ENCODE results near the gene NPAS3.

The NPAS3 gene

DNA sequence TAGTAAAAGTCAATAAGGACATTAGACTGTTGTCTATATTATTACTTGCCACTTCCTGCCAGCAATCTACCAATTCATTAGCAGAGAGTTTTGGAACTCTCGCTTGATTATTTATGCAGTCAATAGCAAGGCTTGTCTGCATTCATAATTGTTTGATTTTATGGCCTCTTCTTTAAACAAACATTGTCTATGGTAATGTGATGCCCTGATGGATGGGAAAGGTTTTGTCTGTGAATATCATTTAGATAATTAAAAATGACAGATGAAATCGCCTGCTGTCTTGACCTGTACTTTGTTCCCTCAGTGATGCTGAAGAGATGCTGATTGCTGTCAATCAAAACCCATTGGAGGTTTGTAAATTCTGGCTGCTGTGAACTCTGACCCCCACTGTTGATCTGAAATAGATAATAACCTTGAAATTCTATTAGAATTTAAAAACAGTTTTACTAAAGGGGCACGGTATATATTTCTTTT, 455.3 kb downstream of the NPAS3 start:
- TF ChIP-seq POLR2AphosphoS5 (IDR thresholded peaks at IDR 0.05; ENCODE audit: low read depth, low read length) (no peak), FOXP2 (optimal IDR thresholded peaks at IDR 0.05; ENCODE audit: borderline replicate concordance, extremely low read depth, extremely low read length, insufficient read depth) (no peak), TAF1 (IDR thresholded peaks at IDR 0.05; ENCODE audit: borderline replicate concordance, insufficient read depth, low read length) (no peak), SIN3A (IDR thresholded peaks at IDR 0.05; ENCODE audit: borderline replicate concordance, insufficient read depth, low read length) (no peak)
- TF ChIP-seq, protein P1, sequence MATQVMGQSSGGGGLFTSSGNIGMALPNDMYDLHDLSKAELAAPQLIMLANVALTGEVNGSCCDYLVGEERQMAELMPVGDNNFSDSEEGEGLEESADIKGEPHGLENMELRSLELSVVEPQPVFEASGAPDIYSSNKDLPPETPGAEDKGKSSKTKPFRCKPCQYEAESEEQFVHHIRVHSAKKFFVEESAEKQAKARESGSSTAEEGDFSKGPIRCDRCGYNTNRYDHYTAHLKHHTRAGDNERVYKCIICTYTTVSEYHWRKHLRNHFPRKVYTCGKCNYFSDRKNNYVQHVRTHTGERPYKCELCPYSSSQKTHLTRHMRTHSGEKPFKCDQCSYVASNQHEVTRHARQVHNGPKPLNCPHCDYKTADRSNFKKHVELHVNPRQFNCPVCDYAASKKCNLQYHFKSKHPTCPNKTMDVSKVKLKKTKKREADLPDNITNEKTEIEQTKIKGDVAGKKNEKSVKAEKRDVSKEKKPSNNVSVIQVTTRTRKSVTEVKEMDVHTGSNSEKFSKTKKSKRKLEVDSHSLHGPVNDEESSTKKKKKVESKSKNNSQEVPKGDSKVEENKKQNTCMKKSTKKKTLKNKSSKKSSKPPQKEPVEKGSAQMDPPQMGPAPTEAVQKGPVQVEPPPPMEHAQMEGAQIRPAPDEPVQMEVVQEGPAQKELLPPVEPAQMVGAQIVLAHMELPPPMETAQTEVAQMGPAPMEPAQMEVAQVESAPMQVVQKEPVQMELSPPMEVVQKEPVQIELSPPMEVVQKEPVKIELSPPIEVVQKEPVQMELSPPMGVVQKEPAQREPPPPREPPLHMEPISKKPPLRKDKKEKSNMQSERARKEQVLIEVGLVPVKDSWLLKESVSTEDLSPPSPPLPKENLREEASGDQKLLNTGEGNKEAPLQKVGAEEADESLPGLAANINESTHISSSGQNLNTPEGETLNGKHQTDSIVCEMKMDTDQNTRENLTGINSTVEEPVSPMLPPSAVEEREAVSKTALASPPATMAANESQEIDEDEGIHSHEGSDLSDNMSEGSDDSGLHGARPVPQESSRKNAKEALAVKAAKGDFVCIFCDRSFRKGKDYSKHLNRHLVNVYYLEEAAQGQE (IDR thresholded peaks at IDR 0.05; ENCODE audit: insufficient read depth in 1 of 2, low read depth in 2 of 2, low read length in 2 of 2), result no peak

DNA sequence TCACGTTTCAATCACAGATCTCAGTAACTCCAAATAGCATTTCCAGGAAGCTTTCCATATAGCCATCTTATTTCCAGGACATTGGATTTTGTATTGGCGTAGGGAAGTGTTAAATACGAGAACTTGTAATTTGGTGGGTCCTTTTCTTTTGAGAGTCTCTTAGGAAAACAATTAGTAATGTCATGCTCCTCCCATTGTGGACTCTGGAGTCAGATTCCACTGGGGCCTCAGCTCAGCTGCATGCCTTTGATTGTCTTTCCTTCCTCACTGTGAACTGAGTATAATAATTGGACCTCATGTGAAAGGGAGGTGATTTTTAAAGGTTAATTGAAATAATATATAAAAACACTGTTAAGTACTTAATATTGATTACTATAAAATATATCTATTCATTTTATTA, 462.6 kb downstream of the NPAS3 start:
- no peak for TF ChIP-seq TAF1 (IDR thresholded peaks at IDR 0.05; ENCODE audit: borderline replicate concordance, insufficient read depth, low read length)
- TF ChIP-seq, protein P1 (IDR thresholded peaks at IDR 0.05; ENCODE audit: insufficient read depth in 1 of 2, low read depth in 2 of 2, low read length in 2 of 2), result no peak
- TF ChIP-seq FOXP2 (optimal IDR thresholded peaks at IDR 0.05; ENCODE audit: borderline replicate concordance, extremely low read depth, extremely low read length, insufficient read depth), result no peak
- TF ChIP-seq SIN3A (IDR thresholded peaks at IDR 0.05; ENCODE audit: borderline replicate concordance, insufficient read depth, low read length), result no peak
- no peak for TF ChIP-seq POLR2AphosphoS5 (IDR thresholded peaks at IDR 0.05; ENCODE audit: low read depth, low read length)

DNA sequence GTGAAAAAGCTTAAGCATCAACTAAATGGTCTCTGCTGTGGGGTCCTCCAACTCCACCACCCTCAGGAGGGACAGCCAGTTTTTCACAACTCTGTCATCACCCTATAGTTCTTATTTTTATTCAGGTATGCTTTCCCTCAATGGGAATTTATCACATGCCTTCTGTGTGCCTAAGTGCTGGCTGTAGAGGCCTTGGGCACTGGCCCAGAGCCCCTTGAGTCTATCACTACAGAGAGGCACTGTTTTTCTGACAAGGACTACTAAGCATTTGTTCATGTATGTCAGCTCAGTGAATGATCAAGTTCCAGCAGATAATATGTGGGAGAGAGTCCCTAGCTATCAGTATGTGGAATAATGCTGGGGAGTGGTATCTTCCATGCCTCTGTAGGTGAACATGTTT, 463.9 kb downstream of the NPAS3 start:
- TF ChIP-seq FOXP2 (optimal IDR thresholded peaks at IDR 0.05; ENCODE audit: borderline replicate concordance, extremely low read depth, extremely low read length, insufficient read depth), result no peak
- no peak for TF ChIP-seq TAF1 (IDR thresholded peaks at IDR 0.05; ENCODE audit: borderline replicate concordance, insufficient read depth, low read length)
- TF ChIP-seq, protein P1 (IDR thresholded peaks at IDR 0.05; ENCODE audit: insufficient read depth in 1 of 2, low read depth in 2 of 2, low read length in 2 of 2), result no peak
- TF ChIP-seq POLR2AphosphoS5 (IDR thresholded peaks at IDR 0.05; ENCODE audit: low read depth, low read length), result no peak
- TF ChIP-seq SIN3A (IDR thresholded peaks at IDR 0.05; ENCODE audit: borderline replicate concordance, insufficient read depth, low read length), result no peak

DNA sequence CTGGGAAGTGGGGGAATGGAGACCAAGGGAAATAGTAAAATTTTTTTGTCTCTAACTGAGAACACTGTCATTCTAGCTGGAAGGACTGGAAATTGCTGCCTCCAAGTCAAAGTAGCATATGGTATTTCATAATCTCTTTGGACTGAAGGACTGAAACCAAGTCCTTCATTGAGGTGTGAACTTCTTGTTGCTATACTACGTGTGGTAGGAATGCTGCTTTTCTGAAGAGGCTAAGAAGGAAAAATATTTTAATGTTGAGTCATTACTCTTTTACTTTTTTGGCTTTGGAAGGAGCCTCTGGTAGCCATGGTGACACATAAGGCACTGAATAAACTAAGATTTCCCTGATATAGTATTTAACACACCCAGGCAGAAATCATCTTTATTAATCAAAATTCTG, 465.4 kb downstream of the NPAS3 start:
- no peak for TF ChIP-seq TAF1 (IDR thresholded peaks at IDR 0.05; ENCODE audit: borderline replicate concordance, insufficient read depth, low read length)
- TF ChIP-seq SIN3A (IDR thresholded peaks at IDR 0.05; ENCODE audit: borderline replicate concordance, insufficient read depth, low read length), result no peak
- TF ChIP-seq, protein P1 (IDR thresholded peaks at IDR 0.05; ENCODE audit: insufficient read depth in 1 of 2, low read depth in 2 of 2, low read length in 2 of 2), result no peak
- TF ChIP-seq FOXP2 (optimal IDR thresholded peaks at IDR 0.05; ENCODE audit: borderline replicate concordance, extremely low read depth, extremely low read length, insufficient read depth), result no peak
- TF ChIP-seq POLR2AphosphoS5 (IDR thresholded peaks at IDR 0.05; ENCODE audit: low read depth, low read length), result no peak

Data from PFSK-1 (cell line).